HEK293 (cell line): ENCODE measurements around the gene LAMP1.

Experiments
- CTCF ChIA-PET: fragments of 350-600 bp; formaldehyde crosslinking; extraction: SDS; loops from one replicate; lab custom pipeline; 2021; ENCODE audit warnings: antibody characterized with exemption; lab: Yijun Ruan, JAX
- POLR2A ChIA-PET: fragments of 300-600 bp; formaldehyde crosslinking; extraction: SDS; loops from one replicate; lab custom pipeline; 2020; ENCODE audit warnings: antibody characterized with exemption, inconsistent platforms; lab: Yijun Ruan, JAX
- H3K27ac ChIP-seq: fragments of 200-500 bp; sonication (Bioruptor generic); 2 replicates; pipeline ENCODE4 v1.5.1; 2014; ENCODE audit warnings: low read depth, low read length, control low read depth, inconsistent platforms; ENCODE audit errors: extremely low read depth
- H3K36me3 ChIP-seq, 2 experiments: fragments of 200-500 bp in 1 of 2; sonication (Bioruptor generic) in 1 of 2; 1 replicate in 1 of 2; 2 replicates in 1 of 2; pipeline ENCODE4 v1.5.1; 2014 to 2017; ENCODE audit warnings: inconsistent platforms in 2 of 2, low read length in 2 of 2; ENCODE audit not compliant: control insufficient read depth in 2 of 2, insufficient read depth in 1 of 2
- H3K4me1 ChIP-seq: fragments of 200-500 bp; sonication (Bioruptor generic); 2 replicates; pipeline ENCODE4 v1.5.1; 2014; ENCODE audit warnings: mild to moderate bottlenecking, low read length, inconsistent platforms; ENCODE audit not compliant: control insufficient read depth, insufficient read depth
- H3K4me3 ChIP-seq: 2 replicates; pipeline ENCODE4 v1.5.1; 2011; ENCODE audit warnings: low read depth, mild to moderate bottlenecking, control low read depth, low read length, moderate library complexity
- H3K9me3 ChIP-seq: fragments of 200-500 bp; sonication (Bioruptor generic); 2 replicates; pipeline ENCODE4 v1.5.1; 2014; ENCODE audit warnings: low read depth, low read length, inconsistent platforms; ENCODE audit not compliant: control insufficient read depth, insufficient read depth
- CTCF ChIP-seq: fragments of 450-650 bp; formaldehyde crosslinking; IDR thresholded peaks from 2 replicates; pipeline ENCODE4 v1.5.1; 2016; ENCODE audit warnings: missing biosample characterization, missing genetic modification characterization
- GLI4 ChIP-seq: fragments of 450-650 bp; formaldehyde crosslinking; IDR thresholded peaks from 2 replicates; pipeline ENCODE4 v1.5.1; 2016; ENCODE audit warnings: missing biosample characterization, missing genetic modification characterization
- PRDM6 ChIP-seq: fragments of 450-650 bp; formaldehyde crosslinking; IDR thresholded peaks from 2 replicates; pipeline ENCODE4 v1.5.1; 2017; ENCODE audit warnings: missing biosample characterization, missing genetic modification characterization
- WT1 ChIP-seq: fragments of 450-650 bp; formaldehyde crosslinking; IDR thresholded peaks from 2 replicates; pipeline ENCODE4 v1.5.1; 2016; ENCODE audit warnings: missing biosample characterization, missing genetic modification characterization
- ZBTB1 ChIP-seq: fragments of 450-650 bp; formaldehyde crosslinking; IDR thresholded peaks from 2 replicates; pipeline ENCODE4 v1.5.1; 2016; ENCODE audit warnings: missing biosample characterization, missing genetic modification characterization
- ZNF16 ChIP-seq: fragments of 450-650 bp; formaldehyde crosslinking; IDR thresholded peaks from 2 replicates; pipeline ENCODE4 v1.5.1; 2016; ENCODE audit warnings: low read depth, missing biosample characterization, missing genetic modification characterization
- ZNF211 ChIP-seq: fragments of 450-650 bp; formaldehyde crosslinking; IDR thresholded peaks from 2 replicates; pipeline ENCODE4 v1.5.1; 2016; ENCODE audit warnings: low read depth, missing biosample characterization, missing genetic modification characterization
- ZNF426 ChIP-seq: fragments of 450-650 bp; formaldehyde crosslinking; IDR thresholded peaks from 2 replicates; pipeline ENCODE4 v1.5.1; 2017; ENCODE audit warnings: missing biosample characterization, missing genetic modification characterization, mild to moderate bottlenecking, inconsistent platforms, moderate library complexity
- ZNF48 ChIP-seq: fragments of 450-650 bp; formaldehyde crosslinking; IDR thresholded peaks from 2 replicates; pipeline ENCODE4 v1.5.1; 2016; ENCODE audit warnings: missing biosample characterization, missing genetic modification characterization
- ZNF555 ChIP-seq: fragments of 450-650 bp; formaldehyde crosslinking; conservative IDR thresholded peaks from 2 replicates; pipeline ENCODE4 v1.5.1; 2017; ENCODE audit warnings: missing biosample characterization, mild to moderate bottlenecking, missing genetic modification characterization, inconsistent platforms
- ZNF664 ChIP-seq: fragments of 450-650 bp; formaldehyde crosslinking; IDR thresholded peaks from 2 replicates; pipeline ENCODE4 v1.5.1; 2016; ENCODE audit warnings: missing biosample characterization, missing genetic modification characterization
- ZSCAN18 ChIP-seq: fragments of 450-650 bp; formaldehyde crosslinking; IDR thresholded peaks from 2 replicates; pipeline ENCODE4 v1.5.1; 2016; ENCODE audit warnings: missing biosample characterization, missing genetic modification characterization
- TF ChIP-seq, protein P1 (sequence below): fragments of 450-650 bp; formaldehyde crosslinking; IDR thresholded peaks from 2 replicates; pipeline ENCODE4 v1.5.1; 2016; ENCODE audit warnings: missing biosample characterization, missing genetic modification characterization
- TF ChIP-seq, protein P2 (sequence below): fragments of 450-650 bp; formaldehyde crosslinking; IDR thresholded peaks from 2 replicates; pipeline ENCODE4 v1.5.1; 2016; ENCODE audit warnings: missing biosample characterization, missing genetic modification characterization
- TF ChIP-seq, protein P3 (sequence below): fragments of 450-650 bp; formaldehyde crosslinking; IDR thresholded peaks from 2 replicates; pipeline ENCODE4 v1.5.1; 2016; ENCODE audit warnings: missing biosample characterization, missing genetic modification characterization
- TF ChIP-seq, protein P4 (sequence below): fragments of 450-650 bp; formaldehyde crosslinking; conservative IDR thresholded peaks from 2 replicates; pipeline ENCODE4 v1.5.1; 2016; ENCODE audit warnings: low read depth, missing biosample characterization, missing genetic modification characterization

The LAMP1 gene

GRCh38 chr13:113307491-113307890 is 10.5 kb downstream of the LAMP1 start:
- Histone ChIP-seq H3K4me3 (no peak overlapping the region), H3K27ac (no peak overlapping the region), H3K36me3 (peaks cover 0 to 30% of the 10 kb centered on the region in 2 experiments; a peak in 2 of 3 replicates), H3K4me1 (no peaks in the 10 kb centered on the region), H3K9me3 (no peaks in the 10 kb centered on the region)
- no peak for TF ChIP-seq ZBTB1
- no peak for TF ChIP-seq WT1 (tag by site-specific recombination)
- TF ChIP-seq GLI4 (tag by site-specific recombination), result no peak
- TF ChIP-seq PRDM6 (tag by site-specific recombination), result no peak
- TF ChIP-seq, protein P1, sequence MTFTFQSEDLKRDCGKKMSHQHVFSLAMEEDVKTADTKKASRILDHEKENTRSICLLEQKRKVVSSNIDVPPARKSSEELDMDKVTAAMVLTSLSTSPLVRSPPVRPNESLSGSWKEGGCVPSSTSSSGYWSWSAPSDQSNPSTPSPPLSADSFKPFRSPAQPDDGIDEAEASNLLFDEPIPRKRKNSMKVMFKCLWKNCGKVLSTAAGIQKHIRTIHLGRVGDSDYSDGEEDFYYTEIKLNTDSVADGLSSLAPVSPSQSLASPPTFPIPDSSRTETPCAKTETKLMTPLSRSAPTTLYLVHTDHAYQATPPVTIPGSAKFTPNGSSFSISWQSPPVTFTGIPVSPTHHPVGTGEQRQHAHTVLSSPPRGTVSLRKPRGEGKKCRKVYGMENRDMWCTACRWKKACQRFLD (tag by site-specific recombination), result no peak
- POLR2A ChIA-PET, result interaction anchor here (0.6 kb wide), 1 partner anchor 16 kb away, joined by 3 read pairs; no protein-coding TSS in a partner anchor
- CTCF ChIA-PET, result interaction anchor here (0.6 kb wide), 1 partner anchor 27 kb away, joined by 4 read pairs; no protein-coding TSS in a partner anchor

DNA sequence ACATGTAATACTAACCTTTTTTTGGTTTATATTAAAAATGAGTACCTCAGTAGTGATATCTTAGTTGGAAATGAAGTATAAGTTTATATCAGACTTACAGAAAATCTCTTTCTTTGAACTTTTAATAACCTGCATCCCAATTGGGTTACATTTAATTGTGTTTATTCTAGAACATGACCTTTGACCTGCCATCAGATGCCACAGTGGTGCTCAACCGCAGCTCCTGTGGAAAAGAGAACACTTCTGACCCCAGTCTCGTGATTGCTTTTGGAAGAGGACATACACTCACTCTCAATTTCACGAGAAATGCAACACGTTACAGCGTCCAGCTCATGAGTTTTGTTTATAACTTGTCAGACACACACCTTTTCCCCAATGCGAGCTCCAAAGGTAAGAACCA is 12.4 kb downstream of the LAMP1 start:
- no peaks in the 10 kb centered on the region for H3K9me3 ChIP-seq
- TF ChIP-seq ZNF664, result no peak
- TF ChIP-seq ZNF555 (tag by site-specific recombination), result no peak
- TF ChIP-seq, protein P2, sequence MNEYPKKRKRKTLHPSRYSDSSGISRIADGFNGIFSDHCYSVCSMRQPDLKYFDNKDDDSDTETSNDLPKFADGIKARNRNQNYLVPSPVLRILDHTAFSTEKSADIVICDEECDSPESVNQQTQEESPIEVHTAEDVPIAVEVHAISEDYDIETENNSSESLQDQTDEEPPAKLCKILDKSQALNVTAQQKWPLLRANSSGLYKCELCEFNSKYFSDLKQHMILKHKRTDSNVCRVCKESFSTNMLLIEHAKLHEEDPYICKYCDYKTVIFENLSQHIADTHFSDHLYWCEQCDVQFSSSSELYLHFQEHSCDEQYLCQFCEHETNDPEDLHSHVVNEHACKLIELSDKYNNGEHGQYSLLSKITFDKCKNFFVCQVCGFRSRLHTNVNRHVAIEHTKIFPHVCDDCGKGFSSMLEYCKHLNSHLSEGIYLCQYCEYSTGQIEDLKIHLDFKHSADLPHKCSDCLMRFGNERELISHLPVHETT, result no peak
- TF ChIP-seq CTCF (tag by site-specific recombination), result no peak
- TF ChIP-seq, protein P3, sequence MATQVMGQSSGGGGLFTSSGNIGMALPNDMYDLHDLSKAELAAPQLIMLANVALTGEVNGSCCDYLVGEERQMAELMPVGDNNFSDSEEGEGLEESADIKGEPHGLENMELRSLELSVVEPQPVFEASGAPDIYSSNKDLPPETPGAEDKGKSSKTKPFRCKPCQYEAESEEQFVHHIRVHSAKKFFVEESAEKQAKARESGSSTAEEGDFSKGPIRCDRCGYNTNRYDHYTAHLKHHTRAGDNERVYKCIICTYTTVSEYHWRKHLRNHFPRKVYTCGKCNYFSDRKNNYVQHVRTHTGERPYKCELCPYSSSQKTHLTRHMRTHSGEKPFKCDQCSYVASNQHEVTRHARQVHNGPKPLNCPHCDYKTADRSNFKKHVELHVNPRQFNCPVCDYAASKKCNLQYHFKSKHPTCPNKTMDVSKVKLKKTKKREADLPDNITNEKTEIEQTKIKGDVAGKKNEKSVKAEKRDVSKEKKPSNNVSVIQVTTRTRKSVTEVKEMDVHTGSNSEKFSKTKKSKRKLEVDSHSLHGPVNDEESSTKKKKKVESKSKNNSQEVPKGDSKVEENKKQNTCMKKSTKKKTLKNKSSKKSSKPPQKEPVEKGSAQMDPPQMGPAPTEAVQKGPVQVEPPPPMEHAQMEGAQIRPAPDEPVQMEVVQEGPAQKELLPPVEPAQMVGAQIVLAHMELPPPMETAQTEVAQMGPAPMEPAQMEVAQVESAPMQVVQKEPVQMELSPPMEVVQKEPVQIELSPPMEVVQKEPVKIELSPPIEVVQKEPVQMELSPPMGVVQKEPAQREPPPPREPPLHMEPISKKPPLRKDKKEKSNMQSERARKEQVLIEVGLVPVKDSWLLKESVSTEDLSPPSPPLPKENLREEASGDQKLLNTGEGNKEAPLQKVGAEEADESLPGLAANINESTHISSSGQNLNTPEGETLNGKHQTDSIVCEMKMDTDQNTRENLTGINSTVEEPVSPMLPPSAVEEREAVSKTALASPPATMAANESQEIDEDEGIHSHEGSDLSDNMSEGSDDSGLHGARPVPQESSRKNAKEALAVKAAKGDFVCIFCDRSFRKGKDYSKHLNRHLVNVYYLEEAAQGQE (tag by site-specific recombination), result no peak
- TF ChIP-seq ZNF16, result no peak
- TF ChIP-seq ZNF426 (tag by site-specific recombination), result no peak
- TF ChIP-seq, protein P4, sequence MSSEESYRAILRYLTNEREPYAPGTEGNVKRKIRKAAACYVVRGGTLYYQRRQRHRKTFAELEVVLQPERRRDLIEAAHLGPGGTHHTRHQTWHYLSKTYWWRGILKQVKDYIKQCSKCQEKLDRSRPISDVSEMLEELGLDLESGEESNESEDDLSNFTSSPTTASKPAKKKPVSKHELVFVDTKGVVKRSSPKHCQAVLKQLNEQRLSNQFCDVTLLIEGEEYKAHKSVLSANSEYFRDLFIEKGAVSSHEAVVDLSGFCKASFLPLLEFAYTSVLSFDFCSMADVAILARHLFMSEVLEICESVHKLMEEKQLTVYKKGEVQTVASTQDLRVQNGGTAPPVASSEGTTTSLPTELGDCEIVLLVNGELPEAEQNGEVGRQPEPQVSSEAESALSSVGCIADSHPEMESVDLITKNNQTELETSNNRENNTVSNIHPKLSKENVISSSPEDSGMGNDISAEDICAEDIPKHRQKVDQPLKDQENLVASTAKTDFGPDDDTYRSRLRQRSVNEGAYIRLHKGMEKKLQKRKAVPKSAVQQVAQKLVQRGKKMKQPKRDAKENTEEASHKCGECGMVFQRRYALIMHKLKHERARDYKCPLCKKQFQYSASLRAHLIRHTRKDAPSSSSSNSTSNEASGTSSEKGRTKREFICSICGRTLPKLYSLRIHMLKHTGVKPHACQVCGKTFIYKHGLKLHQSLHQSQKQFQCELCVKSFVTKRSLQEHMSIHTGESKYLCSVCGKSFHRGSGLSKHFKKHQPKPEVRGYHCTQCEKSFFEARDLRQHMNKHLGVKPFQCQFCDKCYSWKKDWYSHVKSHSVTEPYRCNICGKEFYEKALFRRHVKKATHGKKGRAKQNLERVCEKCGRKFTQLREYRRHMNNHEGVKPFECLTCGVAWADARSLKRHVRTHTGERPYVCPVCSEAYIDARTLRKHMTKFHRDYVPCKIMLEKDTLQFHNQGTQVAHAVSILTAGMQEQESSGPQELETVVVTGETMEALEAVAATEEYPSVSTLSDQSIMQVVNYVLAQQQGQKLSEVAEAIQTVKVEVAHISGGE (tag by site-specific recombination), result no peak
- no peak for TF ChIP-seq ZSCAN18 (tag by site-specific recombination)
- no peak for TF ChIP-seq ZNF211 (tag by site-specific recombination)
- no peak for TF ChIP-seq ZNF48 (tag by site-specific recombination)
- POLR2A ChIA-PET, result no interaction called here
- H3K4me1 ChIP-seq, result no peaks in the 10 kb centered on the region
- CTCF ChIA-PET, result no interaction called here
- H3K36me3 ChIP-seq, result peaks cover 0 to 28% of the 10 kb centered on the region in 2 experiments; a peak in 2 of 3 replicates
- H3K27ac ChIP-seq, result no peak overlapping the region
- H3K4me3 ChIP-seq, result no peak overlapping the region
